ENCODE data around the gene POLA2. TPM values are rescaled to one million over a fixed set of nuclear protein-coding genes. Genes with fewer than 3 reads are reported as not detected.

Gene POLA2
- total RNA-seq, 1 donor from 2014 or later, result 5.9 TPM

DNA sequence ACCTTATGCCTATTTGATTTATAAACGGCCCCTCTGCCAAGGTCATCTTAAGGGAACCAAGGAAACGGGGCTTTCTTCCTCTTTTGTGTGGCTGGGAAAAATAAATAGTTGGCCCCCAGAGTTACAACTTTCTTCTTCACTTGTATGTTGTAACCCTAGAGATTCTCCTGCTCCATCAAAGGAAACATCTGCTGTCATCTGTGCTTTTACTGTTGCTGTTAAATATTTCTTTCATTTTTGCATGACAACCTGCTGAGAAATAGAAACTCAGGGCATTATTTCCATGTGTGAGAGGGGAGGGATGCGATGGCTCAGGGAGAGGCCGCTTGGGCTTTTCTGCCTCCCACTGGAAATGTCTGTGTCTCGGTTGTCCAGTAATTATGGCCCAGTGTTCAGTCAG lies 31.1 kb downstream of the POLA2 start:
- no peaks in the 10 kb centered on the region for H3K27me3 Mint-ChIP-seq (ENCODE audit: unreplicated experiment)
- no peaks in the 10 kb centered on the region for H3K9me3 Mint-ChIP-seq (ENCODE audit: unreplicated experiment)
- no peak overlapping the region for H3K4me3 Mint-ChIP-seq (ENCODE audit: unreplicated experiment)
- peaks cover 12% of the 10 kb centered on the region for H3K36me3 Mint-ChIP-seq (ENCODE audit: unreplicated experiment)
- peaks cover 53% of the 10 kb centered on the region for H3K4me1 Mint-ChIP-seq (ENCODE audit: unreplicated experiment)
- TF ChIP-seq CTCF (IDR thresholded peaks at IDR 0.05), result no peak
- H3K27ac Mint-ChIP-seq (ENCODE audit: unreplicated experiment), result peak overlapping the region; percentile 97
- no peak for DNase-seq (ENCODE audit: extremely low spot score, unreplicated experiment)

DNA sequence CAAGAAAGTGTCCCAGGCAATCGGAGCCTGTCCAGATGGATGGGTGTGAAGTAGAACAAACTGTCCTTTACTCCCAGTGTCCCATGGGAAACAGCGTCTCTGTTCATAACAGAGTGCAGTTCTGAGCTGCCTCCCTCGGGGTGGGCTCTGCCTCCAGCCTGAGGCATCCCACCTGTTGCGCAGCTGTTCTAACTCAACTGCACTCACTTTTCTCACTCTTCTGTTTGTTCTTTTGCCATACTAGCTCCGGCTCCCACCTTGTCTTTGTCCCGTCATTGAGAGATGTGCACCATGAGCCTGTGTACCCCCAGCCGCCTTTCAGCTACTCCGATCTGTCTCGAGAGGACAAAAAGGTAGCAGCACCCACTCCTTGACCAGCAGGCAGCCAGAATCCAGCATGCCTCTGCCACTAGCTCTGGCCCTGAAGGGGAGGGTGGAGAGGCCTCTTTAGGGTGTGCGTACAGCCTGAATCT lies 32.2 kb downstream of the POLA2 start:
- DNase-seq (ENCODE audit: extremely low spot score, unreplicated experiment), result no peak
- no peaks in the 10 kb centered on the region for H3K9me3 Mint-ChIP-seq (ENCODE audit: unreplicated experiment)

DNA sequence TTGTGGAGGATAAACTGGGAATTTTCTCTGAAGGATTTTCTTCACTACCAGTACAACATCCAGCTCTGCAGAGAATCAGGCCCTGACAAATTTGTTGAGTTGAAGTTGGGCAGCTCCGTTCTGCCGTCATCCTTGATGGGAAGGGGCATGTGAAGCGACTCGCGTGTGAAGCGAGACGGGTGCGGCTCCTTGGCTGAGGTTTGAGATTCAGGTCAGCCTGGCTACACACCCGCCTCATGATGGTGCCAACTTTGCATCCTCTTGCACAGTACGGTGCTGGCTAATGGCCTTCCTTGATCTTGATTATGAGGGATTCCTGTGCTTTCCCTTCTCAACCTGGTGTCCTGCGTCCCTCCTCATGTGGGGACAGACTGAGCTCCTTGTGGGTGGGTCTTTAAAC lies 33.2 kb downstream of the POLA2 start:
- H3K4me1 Mint-ChIP-seq (ENCODE audit: unreplicated experiment), result peaks cover 52% of the 10 kb centered on the region
- DNase-seq (ENCODE audit: extremely low spot score, unreplicated experiment), result no peak
- H3K4me3 Mint-ChIP-seq (ENCODE audit: unreplicated experiment), result no peak overlapping the region
- no peak for TF ChIP-seq CTCF (IDR thresholded peaks at IDR 0.05)
- H3K36me3 Mint-ChIP-seq (ENCODE audit: unreplicated experiment), result peaks cover 12% of the 10 kb centered on the region
- no peak overlapping the region for H3K27ac Mint-ChIP-seq (ENCODE audit: unreplicated experiment)
- H3K9me3 Mint-ChIP-seq (ENCODE audit: unreplicated experiment), result no peaks in the 10 kb centered on the region
- no peaks in the 10 kb centered on the region for H3K27me3 Mint-ChIP-seq (ENCODE audit: unreplicated experiment)

More for the DNA sequence above, 32.2 kb downstream of the POLA2 start:
- TF ChIP-seq CTCF (IDR thresholded peaks at IDR 0.05), result no peak
- Mint-ChIP-seq H3K27ac (ENCODE audit: unreplicated experiment) (peak overlapping the region; percentile 38), H3K4me3 (ENCODE audit: unreplicated experiment) (no peak overlapping the region), H3K4me1 (ENCODE audit: unreplicated experiment) (peaks cover 59% of the 10 kb centered on the region), H3K27me3 (ENCODE audit: unreplicated experiment) (no peaks in the 10 kb centered on the region), H3K36me3 (ENCODE audit: unreplicated experiment) (peaks cover 12% of the 10 kb centered on the region)

GRCh38 chr11:65295571-65296341 lies 34.0 kb downstream of the POLA2 start:
- no peak for TF ChIP-seq CTCF (IDR thresholded peaks at IDR 0.05)
- Mint-ChIP-seq H3K27me3 (ENCODE audit: unreplicated experiment) (no peaks in the 10 kb centered on the region), H3K4me1 (ENCODE audit: unreplicated experiment) (peaks cover 46% of the 10 kb centered on the region), H3K27ac (ENCODE audit: unreplicated experiment) (peak overlapping the region; percentile 21), H3K9me3 (ENCODE audit: unreplicated experiment) (no peaks in the 10 kb centered on the region), H3K4me3 (ENCODE audit: unreplicated experiment) (no peak overlapping the region), H3K36me3 (ENCODE audit: unreplicated experiment) (peaks cover 9% of the 10 kb centered on the region)
- DNase-seq (ENCODE audit: extremely low spot score, unreplicated experiment), result no peak

GRCh38 chr11:65297026-65297672 lies 35.4 kb downstream of the POLA2 start:
- no peak for DNase-seq (ENCODE audit: extremely low spot score, unreplicated experiment)
- no peaks in the 10 kb centered on the region for H3K9me3 Mint-ChIP-seq (ENCODE audit: unreplicated experiment)
- peaks cover 43% of the 10 kb centered on the region for H3K4me1 Mint-ChIP-seq (ENCODE audit: unreplicated experiment)
- TF ChIP-seq CTCF (IDR thresholded peaks at IDR 0.05), result no peak
- no peaks in the 10 kb centered on the region for H3K27me3 Mint-ChIP-seq (ENCODE audit: unreplicated experiment)
- H3K4me3 Mint-ChIP-seq (ENCODE audit: unreplicated experiment), result no peak overlapping the region
- H3K36me3 Mint-ChIP-seq (ENCODE audit: unreplicated experiment), result peaks cover 9% of the 10 kb centered on the region
- H3K27ac Mint-ChIP-seq (ENCODE audit: unreplicated experiment), result no peak overlapping the region

All from osteocyte (in vitro differentiated cells).